Stimulated activated CD4-positive, alpha-beta T cell treated with anti-CD3 and anti-CD28 coated beads, Interleukin-1b, Interleukin-23, amount 100 ng/mL, for 1 hour (primary cell): Measurements from ENCODE around the gene PCDHGC4.

Source experiments
- DNase-seq, 2 donors: peaks; one replicate each; pipeline ENCODE4 v3.0.0-alpha.2; 2020; ENCODE audit warnings: low read depth in 2 of 2

The PCDHGC4 gene

DNA sequence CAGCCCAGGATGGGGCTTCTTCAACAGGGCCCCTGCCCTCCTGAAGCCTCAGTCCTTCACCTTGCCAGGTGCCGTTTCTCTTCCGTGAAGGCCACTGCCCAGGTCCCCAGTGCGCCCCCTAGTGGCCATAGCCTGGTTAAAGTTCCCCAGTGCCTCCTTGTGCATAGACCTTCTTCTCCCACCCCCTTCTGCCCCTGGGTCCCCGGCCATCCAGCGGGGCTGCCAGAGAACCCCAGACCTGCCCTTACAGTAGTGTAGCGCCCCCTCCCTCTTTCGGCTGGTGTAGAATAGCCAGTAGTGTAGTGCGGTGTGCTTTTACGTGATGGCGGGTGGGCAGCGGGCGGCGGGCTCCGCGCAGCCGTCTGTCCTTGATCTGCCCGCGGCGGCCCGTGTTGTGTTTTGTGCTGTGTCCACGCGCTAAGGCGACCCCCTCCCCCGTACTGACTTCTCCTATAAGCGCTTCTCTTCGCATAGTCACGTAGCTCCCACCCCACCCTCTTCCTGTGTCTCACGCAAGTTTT is 27.6 kb downstream of the PCDHGC4 start:
- peak; percentile 73 to 82 for DNase-seq

DNA sequence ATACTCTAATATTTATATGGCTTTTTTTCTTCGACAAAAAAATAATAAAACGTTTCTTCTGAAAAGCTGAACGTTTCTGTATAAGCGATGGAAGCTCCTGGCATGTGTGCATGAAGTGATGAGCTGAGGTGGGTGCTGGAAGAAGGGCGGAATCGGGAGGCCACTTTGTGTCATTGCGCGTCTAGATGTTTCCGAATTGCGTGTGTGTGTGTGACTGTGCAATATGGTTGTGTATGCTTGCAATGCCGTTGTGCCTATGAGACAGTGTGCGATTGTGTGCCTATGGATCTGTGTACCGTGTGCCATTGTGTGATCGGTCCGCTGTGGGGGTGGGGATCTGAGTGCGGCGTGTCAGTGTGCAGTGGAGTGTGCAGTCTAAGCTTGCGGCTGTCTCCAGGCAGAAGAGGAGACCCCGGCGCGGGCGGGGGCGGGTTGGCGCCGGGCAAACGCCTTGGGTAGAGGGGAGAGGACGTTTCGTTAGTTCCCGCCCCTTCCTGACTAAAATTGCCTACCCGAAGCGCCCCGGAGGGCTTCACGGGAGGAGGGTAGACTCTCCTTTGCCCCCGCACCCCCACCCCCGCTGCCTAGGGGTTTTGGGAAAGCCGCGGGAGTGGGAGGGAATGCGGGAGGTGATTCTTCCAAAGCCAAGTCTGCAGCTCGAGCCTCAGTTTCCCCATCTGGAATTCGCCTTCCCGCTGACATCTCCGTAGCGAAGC is 28.2 kb downstream of the PCDHGC4 start:
- DNase-seq, result peak in 1 of 2 donors; percentile 12

DNA sequence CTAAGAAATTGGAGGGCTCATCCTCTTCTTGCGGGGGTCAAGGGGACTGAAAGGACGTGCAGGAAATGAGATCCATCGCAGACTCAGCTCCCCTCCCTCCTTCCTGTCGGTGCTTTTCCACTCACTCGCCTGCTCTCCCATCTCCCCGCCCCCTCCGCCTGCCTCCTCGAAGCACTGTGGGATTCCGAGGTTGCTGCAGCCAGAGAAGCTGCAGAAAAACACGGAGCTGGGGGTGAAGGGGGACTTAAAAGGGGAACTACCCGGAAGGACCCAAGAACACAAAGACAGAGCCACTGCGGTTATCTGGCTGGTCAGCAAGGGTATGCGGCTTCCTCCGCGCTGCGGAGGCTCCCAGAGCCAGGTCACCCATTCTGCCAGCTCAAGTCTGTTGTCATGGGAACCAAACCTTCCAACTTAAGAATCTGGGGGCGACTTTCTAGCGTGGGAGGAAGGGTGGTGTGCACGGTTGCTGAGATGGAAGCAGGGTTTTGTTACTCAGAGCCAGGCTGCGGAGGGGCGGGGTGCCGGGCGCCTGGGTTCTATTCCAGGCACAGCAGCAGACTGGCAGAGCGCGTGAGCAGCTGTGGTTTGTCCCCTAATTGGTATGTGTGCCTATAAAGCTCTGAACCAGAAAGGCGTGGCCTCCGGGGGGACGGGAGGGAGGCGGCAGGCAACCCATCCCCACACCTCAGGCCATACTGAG is 28.9 kb downstream of the PCDHGC4 start:
- DNase-seq, result peak in 1 of 2 donors; percentile 57

DNA sequence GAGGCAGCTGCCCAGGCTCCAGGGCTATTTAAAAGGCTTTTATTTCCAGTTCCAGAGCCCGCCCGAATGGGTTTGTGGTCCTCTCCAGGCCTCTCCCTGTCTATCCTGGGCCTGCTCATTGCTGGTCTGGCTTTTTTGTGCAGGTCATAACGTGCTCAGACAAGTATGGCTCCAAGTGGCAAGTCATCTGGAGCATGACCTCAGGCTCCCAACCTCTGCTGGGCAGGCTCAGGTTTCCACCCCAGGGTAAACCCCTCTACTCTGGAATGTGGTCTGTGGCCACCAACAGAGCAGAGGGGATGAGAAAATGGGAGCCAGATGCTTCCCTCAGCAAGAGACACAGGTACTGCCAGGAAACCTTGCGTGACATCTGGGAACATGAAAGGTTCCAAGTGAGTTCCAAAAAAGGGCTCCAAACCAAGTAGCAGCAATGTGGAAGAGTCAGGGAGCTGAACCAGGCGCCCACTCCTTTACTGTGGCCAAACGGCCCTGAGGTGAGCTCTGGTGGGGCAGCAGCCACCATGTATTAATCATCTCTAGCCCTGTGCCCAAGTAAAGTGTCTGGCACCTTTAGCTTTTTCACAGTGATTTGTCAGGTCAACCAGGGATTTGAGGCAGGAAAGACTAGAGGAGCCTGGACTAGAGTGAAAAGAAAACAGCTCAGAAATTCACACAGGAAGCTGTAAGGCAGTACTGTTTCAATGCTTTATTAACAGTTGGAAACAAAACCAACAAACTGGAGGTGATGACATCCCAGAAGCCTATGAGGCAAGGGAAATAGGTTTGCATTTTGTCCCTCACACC is 29.7 kb downstream of the PCDHGC4 start:
- no peak for DNase-seq

DNA sequence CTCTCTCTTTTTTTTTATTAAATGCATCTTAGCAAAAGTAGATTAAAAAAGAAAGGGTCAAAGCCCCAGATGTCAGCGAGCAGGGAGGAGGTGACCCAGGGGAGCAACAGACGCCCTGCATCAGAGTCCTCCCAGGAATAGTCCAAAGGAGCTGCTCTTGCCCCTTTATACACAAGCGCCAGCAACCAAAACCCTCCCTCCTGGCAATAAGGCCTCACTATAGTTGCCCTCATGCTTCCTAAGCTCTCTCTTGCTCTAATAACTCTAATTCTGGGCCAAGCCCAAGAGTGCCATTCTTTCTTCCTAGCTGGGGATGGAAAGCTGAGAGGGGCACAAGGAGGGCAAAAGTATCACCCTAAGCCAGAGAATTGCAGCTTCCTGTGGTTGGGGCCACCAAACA is 30.3 kb downstream of the PCDHGC4 start:
- no peak for DNase-seq

DNA sequence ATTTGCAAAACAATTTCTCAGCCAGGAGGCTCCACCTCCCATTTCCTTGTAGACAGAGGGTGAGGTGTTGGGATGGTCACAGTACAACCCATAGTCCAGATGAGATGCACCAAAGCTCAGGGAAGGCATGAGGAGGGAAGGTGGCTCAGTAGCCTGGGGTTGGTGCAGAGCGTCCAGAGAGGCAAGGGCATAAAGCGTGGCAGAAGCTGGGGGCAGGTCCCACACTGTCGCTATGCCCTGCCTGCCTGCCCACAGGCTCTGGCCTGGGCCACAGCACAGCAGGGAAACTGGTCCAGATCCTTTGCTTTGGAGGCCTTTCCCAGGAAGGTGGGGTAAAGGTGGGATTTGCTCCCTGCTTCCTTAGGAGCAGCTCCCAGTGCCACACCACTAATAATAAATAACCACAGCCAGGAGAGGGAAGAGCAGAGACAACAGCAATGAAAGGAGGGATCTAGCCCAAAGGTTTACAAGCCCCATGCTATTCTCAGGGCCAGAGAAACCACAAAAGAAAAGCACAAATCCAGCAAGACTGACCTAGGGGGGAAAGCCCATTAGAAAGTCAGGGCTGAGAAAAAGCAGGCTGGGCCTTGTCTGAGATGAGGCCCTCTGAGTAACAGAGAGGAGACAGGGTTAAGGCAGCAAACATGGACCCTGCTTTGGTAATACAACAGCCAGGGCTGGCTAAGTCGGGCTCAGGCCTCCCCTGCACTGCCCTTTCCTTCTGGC is 31.3 kb downstream of the PCDHGC4 start:
- DNase-seq, result no peak

DNA sequence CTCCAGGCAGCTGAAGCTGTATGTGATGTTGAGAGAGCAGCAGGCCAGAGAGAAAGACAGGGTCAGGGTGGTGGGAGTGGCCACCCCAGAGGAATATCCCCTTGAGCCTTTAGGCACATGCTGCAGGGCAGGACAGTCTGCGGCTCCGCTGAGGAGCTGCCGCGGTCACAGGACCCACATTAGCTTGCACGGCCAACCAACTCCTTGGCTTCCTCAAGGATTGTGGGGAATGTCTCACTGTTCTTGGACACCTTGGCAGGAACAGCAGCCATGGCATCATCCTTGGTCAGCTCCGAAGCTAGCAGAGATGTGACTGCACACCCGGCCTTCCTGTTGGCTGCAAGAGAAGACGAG is 31.8 kb downstream of the PCDHGC4 start:
- no peak for DNase-seq

DNA sequence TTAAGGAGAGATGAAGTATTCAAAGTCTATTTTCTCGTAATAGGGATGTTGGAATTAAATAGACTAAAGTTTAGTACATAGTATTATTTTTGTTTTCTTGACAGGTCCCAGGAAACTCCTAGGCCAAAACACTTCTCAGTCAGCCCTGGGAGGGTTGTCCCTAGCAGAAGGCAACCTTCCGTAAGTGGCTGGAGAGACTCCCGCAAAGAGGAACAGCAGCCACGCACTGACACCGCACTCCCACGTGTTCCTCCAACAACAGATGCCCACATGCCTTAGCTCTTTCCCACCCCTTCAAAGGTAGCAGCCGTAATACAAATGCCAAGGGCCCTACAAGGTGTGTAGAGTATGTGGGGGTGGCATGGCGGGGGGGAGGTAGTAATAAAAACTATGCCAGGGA is 32.5 kb downstream of the PCDHGC4 start:
- DNase-seq, result no peak

DNA sequence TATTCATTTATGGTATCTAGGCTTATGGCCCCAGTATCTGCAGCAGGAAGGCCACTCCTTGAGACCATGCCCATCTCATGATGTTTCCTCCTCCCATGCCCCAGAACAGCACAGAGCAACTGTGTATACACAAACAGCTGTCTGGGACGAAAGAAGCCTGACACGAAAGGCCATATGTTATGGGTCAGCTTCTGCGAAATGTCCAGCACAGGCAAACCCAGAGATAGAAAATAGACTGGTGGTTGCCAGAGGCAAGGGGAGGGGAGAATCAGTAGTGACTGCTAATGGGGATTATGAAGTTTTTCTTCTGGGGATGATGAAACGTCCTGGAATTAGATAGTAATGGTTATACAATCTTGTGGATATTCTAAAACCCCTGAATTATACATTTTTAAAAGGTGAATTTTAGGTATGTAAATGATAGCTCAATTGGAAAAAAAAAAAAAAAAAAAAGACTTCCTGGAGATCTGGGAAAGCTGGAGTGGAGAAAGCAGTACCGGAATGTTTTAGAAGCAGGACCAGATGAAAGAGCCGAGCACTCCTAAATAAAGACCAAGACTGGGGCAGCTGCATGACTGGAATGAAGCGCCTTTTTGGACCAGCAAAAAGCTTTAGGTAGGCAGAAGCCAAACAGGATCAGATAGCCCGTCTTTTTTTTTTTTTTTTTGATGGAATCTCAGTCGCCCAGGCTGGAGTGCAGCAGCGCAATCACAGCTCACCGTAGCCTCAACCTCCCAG is 33.2 kb downstream of the PCDHGC4 start:
- no peak for DNase-seq

DNA sequence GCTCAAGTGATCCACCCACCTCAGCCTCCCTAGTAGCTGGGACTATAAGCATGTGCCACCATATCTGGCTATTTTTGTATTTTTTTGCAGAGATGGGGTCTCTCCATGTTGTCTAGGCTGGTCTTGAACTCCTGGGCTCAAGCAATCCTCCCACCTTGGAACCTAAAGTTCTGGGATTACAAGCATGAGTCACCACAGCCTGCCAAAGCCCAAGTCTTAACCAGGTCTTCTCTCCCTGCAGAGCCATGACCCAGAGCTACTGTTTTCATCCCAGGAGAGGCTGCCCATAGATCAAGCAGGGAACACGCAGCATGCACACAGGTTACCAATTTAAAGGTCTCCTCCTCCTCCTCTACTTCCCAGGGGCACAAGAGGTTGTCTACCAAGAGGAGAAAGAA is 33.8 kb downstream of the PCDHGC4 start:
- no peak for DNase-seq

DNA sequence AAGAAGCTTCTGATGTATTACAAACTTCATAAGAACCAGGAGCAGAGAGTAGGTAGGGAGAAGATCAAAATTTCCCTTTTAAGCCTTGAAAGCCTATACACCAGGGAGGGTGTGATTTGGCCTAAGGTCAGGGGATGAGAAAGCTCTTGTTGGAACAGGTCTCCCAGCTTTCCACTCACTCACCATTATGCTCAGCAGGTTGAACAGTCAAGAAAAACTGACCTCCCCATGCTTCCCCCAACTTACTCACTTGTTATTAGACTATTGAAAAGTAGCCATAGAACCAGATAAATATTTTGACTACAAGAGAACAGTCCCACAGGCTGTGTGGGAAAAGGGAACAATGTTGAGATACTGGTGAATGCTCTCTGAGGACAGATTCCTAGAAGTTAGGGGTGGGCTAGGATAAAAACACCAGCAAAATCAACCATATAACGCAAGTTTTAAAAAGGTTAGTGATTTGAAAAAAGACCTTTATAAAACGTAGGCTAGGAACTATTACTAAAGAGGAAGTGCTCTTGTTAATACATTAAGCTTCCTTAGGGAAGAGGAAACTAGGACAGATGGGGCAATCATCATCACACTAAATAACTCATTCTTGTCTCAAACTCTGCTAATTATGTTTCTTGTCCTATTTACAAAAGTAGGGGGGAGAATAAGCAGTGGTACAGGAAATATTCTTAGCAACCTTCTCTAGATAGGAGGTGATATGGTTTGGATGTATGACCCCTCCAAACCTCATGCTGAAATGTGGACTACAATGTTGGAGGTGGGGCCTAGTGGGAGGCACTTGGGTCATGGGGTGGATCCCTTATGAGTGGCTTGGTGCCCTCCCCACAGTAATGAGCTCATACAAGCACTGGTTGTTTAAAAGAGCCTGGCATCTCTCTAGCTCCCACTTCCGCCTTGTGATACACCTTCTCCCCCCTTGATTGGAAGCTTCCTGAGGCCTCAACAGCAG is 35.1 kb downstream of the PCDHGC4 start:
- no peak for DNase-seq

DNA sequence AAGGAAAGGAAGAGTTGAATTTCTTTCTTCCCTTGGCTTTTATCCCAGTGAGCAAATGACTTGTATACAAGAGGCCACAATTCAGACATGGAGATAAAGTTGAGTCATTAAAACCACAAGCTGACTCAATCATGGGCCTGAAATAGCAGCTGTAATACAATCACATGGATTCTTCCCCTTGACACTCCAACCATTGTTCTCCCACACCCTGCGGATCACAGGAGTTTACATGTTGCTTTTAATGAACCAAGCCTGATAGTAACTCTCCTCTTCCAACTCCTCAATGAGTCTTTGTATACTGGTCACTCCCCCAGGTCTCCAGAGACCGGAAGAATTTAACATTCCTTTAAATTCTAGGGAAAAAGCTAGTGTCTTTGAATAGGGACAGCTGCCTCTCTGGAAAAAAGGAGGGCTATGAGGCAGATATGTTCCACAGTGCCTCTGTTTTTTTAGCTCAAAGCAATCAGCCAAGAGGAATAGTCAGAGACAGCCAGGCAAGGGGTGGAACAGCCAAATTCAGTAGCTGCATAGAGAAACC is 36.5 kb downstream of the PCDHGC4 start:
- DNase-seq, result no peak

DNA sequence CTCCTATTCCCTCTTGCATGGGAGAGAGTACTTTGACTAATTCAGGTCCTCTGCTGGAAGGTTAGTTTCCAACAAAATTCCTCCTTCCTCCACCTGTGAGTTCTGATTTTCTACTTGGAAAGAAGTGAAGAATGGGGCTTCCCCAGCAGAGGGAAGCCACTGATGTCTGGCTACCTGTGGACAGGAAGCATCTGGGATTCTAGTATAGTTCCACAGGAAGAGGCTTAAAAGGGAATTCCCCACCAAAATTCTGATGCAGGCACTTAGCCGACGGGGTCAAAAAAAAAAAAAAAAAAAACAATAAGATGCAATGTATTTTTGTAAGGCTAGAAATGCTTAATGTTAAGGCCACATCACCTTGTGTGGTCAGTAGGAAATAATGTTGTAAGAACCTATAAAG is 37.5 kb downstream of the PCDHGC4 start:
- DNase-seq, result no peak

DNA sequence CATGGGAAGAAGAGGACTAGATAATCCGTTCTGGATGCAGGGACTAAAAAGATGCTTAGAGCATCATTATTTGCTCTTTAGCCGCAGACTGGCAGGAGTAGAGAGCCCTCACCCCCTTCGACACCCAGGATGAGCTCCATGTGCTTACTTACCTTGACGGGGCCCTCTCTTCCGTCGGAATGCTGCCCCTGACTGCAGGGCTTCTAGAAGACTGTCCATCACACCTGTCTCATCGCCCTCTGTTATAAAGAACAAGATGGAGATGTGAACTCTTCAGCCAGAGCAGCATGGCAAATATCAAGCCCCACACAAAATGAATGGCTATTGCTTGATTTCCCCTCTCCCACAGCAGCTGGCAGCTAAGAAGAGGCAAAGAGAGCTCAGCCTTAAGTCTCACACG is 39.2 kb downstream of the PCDHGC4 start:
- no peak for DNase-seq

DNA sequence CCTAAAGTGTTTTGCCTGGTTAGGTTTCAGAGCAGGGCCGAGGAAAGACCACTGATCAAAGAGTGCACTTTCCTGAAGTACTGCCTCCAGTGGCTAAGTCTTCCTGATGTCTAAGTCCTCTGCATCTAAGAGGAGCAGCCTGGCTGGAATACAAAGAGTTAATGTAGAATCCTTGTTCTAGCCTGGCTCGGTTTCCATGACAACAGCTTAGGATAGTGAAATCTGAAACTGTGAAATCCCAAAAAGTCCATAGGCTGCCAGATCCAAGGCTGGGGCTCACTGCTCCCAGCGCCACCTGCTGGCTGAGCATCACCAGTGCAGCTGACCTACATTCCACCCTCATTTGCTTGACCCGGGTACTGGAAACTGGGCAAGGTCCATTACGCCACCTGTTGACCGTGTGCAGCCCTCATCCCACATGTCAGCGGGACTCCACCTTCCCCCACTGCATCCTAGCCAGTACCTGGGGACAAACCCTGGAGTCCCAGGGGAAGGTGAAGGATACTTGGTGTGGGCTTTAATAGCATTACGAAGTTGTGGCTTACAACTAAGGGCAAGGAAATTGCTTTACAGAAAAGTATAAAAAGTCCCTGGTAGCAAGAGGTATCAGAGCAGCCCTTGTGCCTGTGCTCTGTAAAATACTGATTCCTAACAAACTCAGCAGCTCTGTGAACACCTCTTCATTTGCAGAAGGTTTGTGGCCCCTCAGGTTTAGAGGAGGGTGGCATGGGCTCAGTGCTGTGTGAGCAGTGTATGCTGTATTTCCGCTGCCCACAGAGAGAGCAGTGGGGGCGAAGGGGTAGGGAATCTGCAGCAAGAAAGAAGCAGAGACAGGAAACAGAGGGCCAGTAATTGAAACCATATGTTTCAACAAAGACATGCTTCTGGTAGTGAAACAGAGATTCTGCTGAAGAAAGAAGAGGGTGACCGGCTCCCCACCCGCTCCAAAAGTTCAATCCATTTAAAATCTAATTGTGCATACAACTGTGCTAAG is 40.1 kb downstream of the PCDHGC4 start:
- DNase-seq, result peak in 1 of 2 donors; percentile 27

DNA sequence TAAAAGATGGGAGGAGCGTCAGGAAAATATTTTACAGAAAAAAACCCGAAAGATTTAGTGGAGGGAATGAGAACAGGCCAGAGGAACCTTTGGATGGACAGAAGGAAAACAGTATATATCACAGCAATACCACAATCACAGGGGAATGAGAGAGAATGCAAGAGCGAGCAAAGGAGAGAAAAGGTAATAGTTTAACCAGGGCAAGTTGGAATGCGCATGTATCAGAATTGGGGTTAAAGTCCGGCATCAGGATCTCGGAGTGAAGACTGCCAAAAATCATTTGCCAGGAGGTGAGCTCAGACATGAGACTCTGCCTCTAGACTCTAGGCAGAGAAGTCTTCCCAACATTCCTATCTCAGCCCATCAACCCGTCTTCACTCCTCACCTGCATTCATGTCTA is 40.8 kb downstream of the PCDHGC4 start:
- no peak for DNase-seq

DNA sequence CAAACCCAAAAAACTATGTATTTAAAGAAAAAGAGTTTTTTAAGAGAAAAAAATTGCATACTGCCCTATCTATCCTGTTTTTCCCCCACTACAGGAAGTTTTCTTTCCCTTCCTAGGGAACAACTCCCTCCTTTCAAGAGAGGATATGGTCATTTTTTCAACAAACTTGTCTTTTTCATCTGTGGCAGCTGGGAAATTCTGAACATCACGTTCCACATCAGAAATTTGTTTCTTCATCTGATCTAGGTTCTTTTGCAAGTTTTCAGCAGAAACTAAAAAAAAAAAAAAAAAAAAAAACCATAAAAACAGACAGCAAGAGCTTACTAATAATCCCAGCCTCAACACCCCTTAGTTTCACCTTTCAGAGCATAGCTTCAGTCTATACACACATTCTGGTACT is 42.6 kb downstream of the PCDHGC4 start:
- no peak for DNase-seq

DNA sequence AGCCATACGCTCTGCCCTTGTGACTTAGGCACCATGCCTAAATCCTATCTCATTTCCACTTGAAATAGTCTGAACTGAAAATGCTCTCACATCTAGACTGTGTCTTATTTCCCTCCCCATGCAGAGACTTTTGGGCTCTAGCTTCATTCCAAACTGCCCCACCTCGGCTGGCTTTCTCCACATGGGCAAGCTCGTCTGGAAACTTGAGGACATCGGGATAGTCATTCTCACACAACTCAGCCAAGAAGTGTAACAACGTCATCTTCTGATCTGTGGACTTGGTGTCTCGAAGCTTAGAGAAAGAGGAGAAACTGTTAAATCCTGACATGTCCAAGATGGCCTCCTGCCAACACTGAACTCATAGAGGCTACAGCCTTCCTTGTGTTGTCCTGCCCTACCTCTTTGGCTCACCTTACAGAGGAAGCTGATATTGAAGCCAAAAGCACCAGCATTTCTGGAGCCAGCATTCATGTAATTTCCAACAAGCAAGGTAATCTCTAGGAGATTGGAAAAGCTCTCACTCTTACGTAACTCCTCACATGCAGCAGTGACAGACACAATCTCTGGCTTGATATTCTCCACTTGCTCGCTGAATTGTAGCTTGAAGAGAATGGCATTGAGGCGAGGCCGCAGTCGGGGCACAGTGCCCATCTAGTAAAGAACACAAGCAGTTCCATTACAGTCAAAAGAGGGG is 43.6 kb downstream of the PCDHGC4 start:
- no peak for DNase-seq
